ENCODE measurements around the gene BNIP1. TPM values are rescaled to one million over a fixed set of nuclear protein-coding genes. Genes with fewer than 3 reads are reported as not detected.
A peak's percentile ranks its signal among the peaks of the same experiment; 100 is the strongest.
"Not testable (repeated sequence)": the region's sequence is repeated elsewhere in the genome, so short reads cannot be mapped to it uniquely, and the experiment has no call there.

Gene BNIP1, protein sequence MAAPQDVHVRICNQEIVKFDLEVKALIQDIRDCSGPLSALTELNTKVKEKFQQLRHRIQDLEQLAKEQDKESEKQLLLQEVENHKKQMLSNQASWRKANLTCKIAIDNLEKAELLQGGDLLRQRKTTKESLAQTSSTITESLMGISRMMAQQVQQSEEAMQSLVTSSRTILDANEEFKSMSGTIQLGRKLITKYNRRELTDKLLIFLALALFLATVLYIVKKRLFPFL
- 11.6 and 15.9 TPM in 2 replicates for total RNA-seq

DNA sequence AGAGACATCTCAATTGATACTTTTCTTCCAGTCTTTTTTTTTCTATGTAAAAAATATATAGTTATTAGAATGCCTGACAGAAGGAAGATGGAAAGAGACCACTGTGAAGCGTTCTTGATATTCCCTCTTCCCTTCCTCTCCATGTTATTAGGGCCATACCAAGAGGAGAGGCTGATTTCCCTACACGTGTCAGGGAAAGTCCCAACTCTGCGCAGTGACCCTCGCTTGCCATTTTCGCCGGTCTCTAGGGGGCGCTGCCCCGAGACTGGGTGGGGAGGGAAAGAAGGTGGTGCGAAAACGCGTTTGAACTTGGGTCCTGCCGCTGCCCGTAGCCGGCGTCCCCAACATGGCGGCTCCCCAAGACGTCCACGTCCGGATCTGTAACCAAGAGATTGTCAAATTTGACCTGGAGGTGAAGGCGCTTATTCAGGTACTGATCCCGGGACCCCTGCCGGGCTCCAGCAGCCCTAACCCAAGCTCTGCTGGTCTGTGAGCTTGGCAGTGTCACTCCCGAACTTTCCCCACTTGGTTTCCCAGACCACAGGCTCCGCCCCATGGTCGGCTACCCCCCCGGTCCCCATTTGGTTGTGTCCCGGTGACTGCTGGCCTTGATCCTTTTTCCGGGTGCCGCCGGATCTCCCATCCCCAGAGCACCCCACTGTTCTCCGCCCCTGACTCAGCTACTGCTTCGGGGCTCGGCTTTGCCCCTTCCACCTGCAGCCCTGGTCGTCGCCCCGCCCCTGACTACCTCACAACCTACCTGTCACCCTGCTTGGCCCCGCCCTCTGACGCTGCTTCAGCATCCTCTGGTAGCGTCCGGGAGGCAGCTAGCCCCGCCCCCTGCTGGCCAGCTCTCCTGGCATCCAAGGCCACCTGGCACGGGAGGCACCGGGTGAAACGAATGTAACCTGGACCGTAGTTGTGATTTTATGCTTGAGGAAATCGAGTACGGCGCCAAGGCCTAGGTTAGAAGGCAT is at the start of gene BNIP1:
BNIP1 (plus strand) TSS at position 332 of the 977 bp plus-strand sequence; CDS start at position 347, 15 bp downstream.
- peak; percentile 96 to 97 for DNase-seq (ENCODE audit: low read depth in 2 of 2)

- DNase-seq (ENCODE audit: low read depth in 2 of 2), result no peak
Observed at GRCh38 chr5:173098787-173099186, 45.5 kb upstream of the BNIP1 start.

DNA sequence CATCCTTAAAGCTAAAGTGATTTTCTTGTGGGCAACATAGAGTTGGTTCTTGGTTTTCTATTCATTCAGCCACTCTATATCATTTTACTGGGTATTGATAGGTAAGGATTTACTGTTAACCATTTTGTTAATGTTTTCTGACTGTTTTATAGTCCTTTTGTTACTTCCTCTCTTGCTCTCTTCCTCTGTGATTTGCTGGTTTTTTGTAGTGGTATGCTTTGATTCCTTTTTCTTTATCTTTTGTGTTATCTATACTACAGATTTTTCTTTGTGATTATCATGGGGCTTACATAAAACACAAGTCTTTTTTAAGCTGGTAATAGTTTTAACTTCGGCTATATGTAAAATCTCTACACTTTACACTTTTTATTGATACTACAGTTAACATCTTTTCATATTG is 44.9 kb upstream of the BNIP1 start:
- no peak for DNase-seq (ENCODE audit: low read depth in 2 of 2)

DNA sequence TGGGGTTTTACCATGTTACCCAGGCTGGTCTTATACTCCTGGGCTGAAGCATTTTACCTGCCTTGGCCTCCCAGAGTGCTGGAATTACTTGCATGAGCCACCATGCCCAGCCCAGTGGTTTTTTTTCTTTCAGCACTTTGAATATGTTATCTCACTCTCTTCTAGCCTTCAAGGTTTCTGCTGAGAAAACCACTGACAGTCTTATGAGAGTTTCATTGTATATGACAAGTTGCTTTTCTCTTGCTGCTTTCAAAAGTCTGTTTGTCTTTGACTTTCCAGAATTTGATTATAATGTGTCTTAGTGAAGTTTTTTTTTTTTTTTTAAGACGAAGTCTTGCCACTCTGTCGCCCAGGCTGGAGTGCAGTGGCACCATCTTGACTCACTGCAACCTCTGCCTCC is 43.1 kb upstream of the BNIP1 start:
- DNase-seq (ENCODE audit: low read depth in 2 of 2), result no peak

- DNase-seq (ENCODE audit: low read depth in 2 of 2), result no peak
Observed at GRCh38 chr5:173103411-173103810, 40.9 kb upstream of the BNIP1 start.

- DNase-seq (ENCODE audit: low read depth in 2 of 2), result peak in 1 of 2 donors; percentile 27
Observed at GRCh38 chr5:173108914-173109313, 35.4 kb upstream of the BNIP1 start.

DNA sequence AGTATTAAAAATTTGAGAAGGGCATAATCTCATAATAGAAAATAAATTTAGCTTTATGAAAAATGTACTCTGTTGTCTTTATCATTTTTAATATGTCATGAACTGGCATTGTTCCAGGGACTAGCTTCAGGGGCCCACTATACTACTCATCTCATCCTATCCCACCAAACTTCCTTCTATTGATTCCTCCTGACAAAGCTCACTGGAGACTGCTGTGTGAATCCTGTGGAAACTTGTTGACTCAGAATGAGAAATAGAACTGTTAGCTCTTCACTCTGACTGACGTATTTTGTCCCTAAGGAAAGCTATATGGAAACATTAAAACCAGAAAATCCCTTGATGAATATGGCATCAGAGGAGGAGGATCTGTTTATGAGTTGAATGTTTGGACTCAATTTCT is 29.8 kb upstream of the BNIP1 start:
- peak; percentile 71 to 75 for DNase-seq (ENCODE audit: low read depth in 2 of 2)

DNA sequence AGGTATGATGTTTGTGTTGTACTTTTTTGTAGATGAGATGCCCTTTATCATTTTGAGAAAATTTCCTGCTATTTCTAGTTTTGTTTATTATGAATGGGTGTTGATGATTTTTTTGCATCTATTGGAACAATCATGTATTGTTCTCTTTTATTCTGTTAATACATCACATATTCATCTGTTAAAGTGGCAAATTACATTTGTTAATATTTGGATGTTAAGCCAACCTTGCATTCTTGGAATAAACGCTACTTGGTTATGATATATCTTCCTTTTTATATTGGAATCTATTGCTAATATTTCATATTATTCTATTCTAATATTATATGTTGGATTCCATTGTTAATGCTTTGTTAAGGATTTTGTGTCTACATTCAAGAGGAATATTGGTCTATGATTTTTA is 24.6 kb upstream of the BNIP1 start:
- no peak for DNase-seq (ENCODE audit: low read depth in 2 of 2)

- no peak for DNase-seq (ENCODE audit: low read depth in 2 of 2)
Observed at GRCh38 chr5:173123416-173123815, 20.9 kb upstream of the BNIP1 start.

DNA sequence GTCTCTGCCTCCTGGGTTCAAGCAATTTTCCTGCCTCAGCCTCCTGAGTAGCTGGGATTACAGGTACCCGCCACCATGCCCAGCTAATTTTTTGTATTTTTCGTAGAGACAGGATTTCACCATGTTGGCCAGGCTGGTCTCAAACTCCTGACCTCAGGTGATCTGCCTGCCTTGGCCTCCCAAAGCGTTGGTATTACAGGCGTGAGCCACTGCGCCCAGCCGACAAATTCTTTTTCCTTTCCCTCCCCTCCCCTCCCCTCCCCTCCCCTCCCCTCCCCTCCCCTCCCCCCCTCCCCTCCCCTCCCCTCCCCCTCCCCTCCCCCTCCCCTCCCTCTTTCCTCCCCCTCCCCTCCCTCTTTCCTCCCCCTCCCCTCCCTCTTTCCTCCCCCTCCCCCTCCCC is 12.2 kb upstream of the BNIP1 start:
- not testable (repeated sequence) for DNase-seq (ENCODE audit: low read depth in 2 of 2)

DNA sequence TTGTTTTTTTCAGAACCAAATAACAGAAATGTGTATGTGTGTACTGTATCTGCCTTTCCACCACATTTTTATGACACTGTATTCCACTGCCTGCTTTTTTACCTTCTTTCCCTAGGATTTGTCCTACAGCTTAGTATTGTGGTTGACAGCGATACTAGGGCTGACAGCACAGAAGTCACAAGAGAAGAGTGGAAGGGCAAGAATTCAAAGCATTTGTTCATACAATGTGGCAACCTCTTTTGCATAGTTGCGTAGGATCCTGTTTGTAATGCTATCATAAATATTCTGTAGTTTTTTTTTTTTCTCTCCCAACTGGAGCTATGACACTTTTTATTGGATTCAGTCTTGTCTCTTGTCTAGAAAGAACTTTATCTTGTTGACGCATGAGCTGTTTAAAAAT is 5.6 kb upstream of the BNIP1 start:
- DNase-seq (ENCODE audit: low read depth in 2 of 2), result no peak

DNA sequence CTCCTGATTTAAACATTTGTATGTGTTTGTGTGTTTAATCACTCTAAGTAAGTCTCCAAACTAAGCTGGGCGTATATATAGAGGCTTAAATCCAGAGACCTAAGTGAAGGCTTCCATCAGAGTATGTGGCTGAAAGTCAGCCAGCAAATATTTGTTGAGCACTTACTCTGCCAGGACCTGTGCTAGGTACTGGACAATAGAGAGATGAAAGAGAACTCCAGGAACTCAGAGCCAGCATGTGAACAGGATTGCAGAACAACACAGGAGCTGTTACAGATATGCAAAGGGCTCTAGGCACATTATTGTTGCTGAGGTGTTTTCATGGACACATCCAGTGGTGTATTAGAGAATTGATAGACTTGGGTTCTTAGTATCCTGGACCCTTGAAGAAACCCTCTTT is 4.7 kb upstream of the BNIP1 start:
- DNase-seq (ENCODE audit: low read depth in 2 of 2), result no peak

DNA sequence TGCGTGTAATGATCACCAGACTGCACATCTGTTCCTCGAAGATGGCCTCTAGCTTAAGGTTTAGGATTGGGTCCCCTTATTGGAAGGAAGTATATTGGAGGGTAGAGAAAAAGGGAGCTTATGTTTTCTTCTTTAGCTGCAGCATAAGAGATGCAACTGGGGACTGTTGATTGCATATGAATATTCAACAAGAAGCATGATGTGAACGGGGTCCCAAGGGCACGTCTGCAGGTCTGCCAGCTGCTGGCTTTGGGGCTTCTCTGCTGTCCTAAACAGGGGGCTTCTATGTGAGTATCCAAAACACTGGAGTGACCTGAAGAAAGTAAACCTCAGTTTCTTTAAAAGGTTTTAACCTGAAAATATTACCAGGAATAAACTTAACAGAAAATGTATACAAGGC is 3.6 kb upstream of the BNIP1 start:
- no peak for DNase-seq (ENCODE audit: low read depth in 2 of 2)

GRCh38 chr5:173143567-173143966 is 764 bp upstream of the BNIP1 start:
- DNase-seq (ENCODE audit: low read depth in 2 of 2), result no peak

DNA sequence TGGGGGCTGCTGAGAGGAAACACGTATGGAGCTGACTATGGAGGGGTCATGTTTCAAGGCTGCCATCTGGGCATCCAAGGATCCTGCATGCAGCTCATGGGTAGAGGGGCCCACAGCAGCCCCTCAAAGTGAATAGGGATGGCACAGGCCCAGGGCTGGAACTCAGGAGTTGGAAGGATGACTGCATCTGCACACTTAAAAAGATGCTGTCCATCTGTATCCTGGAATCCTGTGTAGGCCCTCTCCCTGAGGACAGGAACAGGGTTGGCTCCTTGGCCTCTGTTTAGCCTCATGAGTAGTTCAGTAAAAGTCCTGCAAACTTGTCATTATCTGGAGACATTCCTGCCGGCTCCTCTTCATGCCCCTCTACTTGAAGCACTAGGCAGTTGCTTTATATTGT is 4.0 kb downstream of the BNIP1 start:
- no peak for DNase-seq (ENCODE audit: low read depth in 2 of 2)

- no peak for DNase-seq (ENCODE audit: low read depth in 2 of 2)
Observed at GRCh38 chr5:173152547-173152946, 8.2 kb downstream of the BNIP1 start.

DNA sequence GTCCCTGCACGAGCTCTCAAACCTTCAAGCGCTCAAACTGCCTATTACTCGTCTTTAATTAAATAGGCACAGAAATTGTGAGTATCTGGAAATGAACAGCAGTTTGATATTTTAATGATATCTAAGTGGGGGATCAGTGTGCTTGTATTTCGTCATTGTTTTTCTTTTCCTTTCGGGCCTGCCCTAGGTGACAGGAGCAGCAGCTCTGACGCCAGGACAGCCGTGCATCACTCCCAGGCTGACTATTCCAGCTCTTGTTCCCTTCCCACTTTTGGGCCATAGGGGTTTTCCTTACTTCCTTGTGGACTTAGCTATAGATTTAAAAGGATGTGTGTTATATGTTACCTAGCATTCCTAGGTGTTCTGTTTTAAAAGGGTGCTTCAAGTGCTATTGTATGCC is 9.5 kb downstream of the BNIP1 start:
- DNase-seq (ENCODE audit: low read depth in 2 of 2), result no peak

GRCh38 chr5:173154619-173155018 is 10.3 kb downstream of the BNIP1 start:
- DNase-seq (ENCODE audit: low read depth in 2 of 2), result not testable (repeated sequence)

DNA sequence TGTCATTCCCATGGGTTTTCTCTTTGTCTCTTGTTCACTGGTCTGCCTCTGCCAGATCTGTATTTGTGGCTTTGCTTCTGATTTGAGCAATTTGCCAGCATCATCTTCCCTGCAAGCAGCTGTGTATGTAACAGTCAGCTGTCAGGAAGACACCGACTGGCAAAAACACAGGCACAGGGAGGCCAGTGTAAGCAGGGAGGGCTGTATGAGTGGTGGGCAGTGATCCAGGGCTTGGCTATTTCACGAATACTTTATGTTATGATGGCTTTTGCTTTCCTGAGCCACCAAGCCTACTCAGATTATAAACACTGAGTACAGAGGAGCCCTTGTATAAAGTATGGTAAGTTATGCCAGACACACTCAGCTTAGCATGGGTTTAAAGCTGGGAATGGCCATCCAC is 11.6 kb downstream of the BNIP1 start:
- DNase-seq (ENCODE audit: low read depth in 2 of 2), result no peak

- DNase-seq (ENCODE audit: low read depth in 2 of 2), result no peak
Observed at GRCh38 chr5:173158366-173158765, 14.0 kb downstream of the BNIP1 start.

GRCh38 chr5:173159256-173159655 is 14.9 kb downstream of the BNIP1 start:
- no peak for DNase-seq (ENCODE audit: low read depth in 2 of 2)

GRCh38 chr5:173161148-173161547 is 16.8 kb downstream of the BNIP1 start:
- no peak for DNase-seq (ENCODE audit: low read depth in 2 of 2)

- no peak for DNase-seq (ENCODE audit: low read depth in 2 of 2)
Observed at GRCh38 chr5:173163219-173163618, 18.9 kb downstream of the BNIP1 start.

All from lung microvascular endothelial cell (primary cell).